GM12878 (cell line): ENCODE data around the gene ACOT12. TPM values are rescaled to one million over a fixed set of nuclear protein-coding genes. Genes with fewer than 3 reads are reported as not detected.

Experiments used
- ATAC-seq: fragments of 200-7000 bp; cut with Tn5 transposase; 3 replicates; pipeline ENCODE4 v1.9.1; 2020; ENCODE audit warnings: mild to moderate bottlenecking, moderate library complexity
- BruUV-seq: library from RNA; stranded (reverse); fragments of 400-500 nt; replicated peaks from 2 replicates; lab custom pipeline; 2021; lab: Mats Ljungman, UMichigan
- CTCF ChIA-PET: fragments of 300-600 bp; sonication (Branson Sonifier 250); formaldehyde crosslinking; extraction: SDS; loops from one replicate; lab custom pipeline; 2021; ENCODE audit warnings: inconsistent platforms; lab: Yijun Ruan, JAX
- POLR2A ChIA-PET: fragments of 350-600 bp; formaldehyde crosslinking; extraction: SDS; loops from one replicate; lab custom pipeline; 2021; ENCODE audit warnings: inconsistent platforms; lab: Charles Lee
- RAD21 ChIA-PET: fragments of 300-600 bp; sonication (Branson Sonifier 250); formaldehyde crosslinking; loops from one replicate; lab custom pipeline; 2023; ENCODE audit warnings: antibody characterized with exemption; ENCODE audit not compliant: unreplicated experiment; lab: Charles Lee
- SMC1A ChIA-PET: fragments of 300-600 bp; sonication (Branson Sonifier 250); formaldehyde crosslinking; loops from one replicate; lab custom pipeline; 2023; ENCODE audit not compliant: unreplicated experiment, uncharacterized antibody; lab: Charles Lee
- DNase-seq: peaks from one replicate; pipeline ENCODE4 v3.0.0-alpha.2; 2011; ENCODE audit warnings: low read depth, low spot score
- FAIRE-seq: peaks from 3 replicates; lab custom pipeline; 2011; peaks lifted over from hg19 to GRCh38; lab: Jason Lieb, UNC
- H2AFZ ChIP-seq: 2 replicates; pipeline ENCODE4 v1.6.0; 2011; ENCODE audit warnings: low read depth, low read length, control low read depth; ENCODE audit not compliant: control insufficient read depth
- H3K27ac ChIP-seq: 2 replicates; pipeline ENCODE4 v1.5.1; 2011; ENCODE audit warnings: control low read depth; ENCODE audit not compliant: control insufficient read depth, insufficient read depth
- H3K27me3 ChIP-seq, 2 experiments: replicated peaks in 1 of 2; 2 replicates each; pipeline versions ENCODE4 v1.6.0 to v1.6.1; 2011; ENCODE audit warnings: low read length in 1 of 2; ENCODE audit not compliant: control insufficient read depth in 2 of 2, insufficient read depth in 2 of 2
- H3K36me3 ChIP-seq, 2 experiments: 2 replicates each; pipeline ENCODE4 v1.5.1; 2011; ENCODE audit warnings: low read length in 1 of 2; ENCODE audit not compliant: control insufficient read depth in 2 of 2, insufficient read depth in 2 of 2
- H3K4me1 ChIP-seq: 2 replicates; pipeline ENCODE4 v1.6.1; 2011; ENCODE audit warnings: mild to moderate bottlenecking, low read length, moderate library complexity, mixed read lengths; ENCODE audit not compliant: control insufficient read depth, insufficient read depth
- H3K4me2 ChIP-seq: 2 replicates; pipeline ENCODE4 v1.6.0; 2011; ENCODE audit warnings: control low read depth; ENCODE audit not compliant: control insufficient read depth, insufficient read depth
- H3K4me3 ChIP-seq: fragments of 200-600 bp; sonication (generic); 2 replicates; pipeline ENCODE4 v1.5.1; 2016
- H3K79me2 ChIP-seq: 2 replicates; pipeline ENCODE4 v1.6.0; 2011; ENCODE audit warnings: low read length; ENCODE audit not compliant: control insufficient read depth, insufficient read depth
- H3K9ac ChIP-seq: 2 replicates; pipeline ENCODE4 v1.8.0; 2011; ENCODE audit warnings: low read length, control low read depth, mixed read lengths; ENCODE audit not compliant: control insufficient read depth, insufficient read depth
- H3K9me3 ChIP-seq: replicated peaks from 3 replicates; pipeline ENCODE4 v1.5.1; 2011; ENCODE audit warnings: mild to moderate bottlenecking, low read length; ENCODE audit not compliant: control insufficient read depth, insufficient read depth
- H4K20me1 ChIP-seq: 2 replicates; pipeline ENCODE4 v1.6.0; 2011; ENCODE audit not compliant: control insufficient read depth, insufficient read depth
- CREM ChIP-seq: IDR thresholded peaks from 2 replicates; pipeline ENCODE4 v1.6.1; 2014; ENCODE audit warnings: antibody characterized with exemption, low read depth
- EZH2 ChIP-seq: IDR thresholded peaks from 2 replicates; pipeline ENCODE4 v1.6.1; 2012; ENCODE audit warnings: low read depth, mild to moderate bottlenecking, control low read depth, inconsistent platforms, low read length, borderline replicate concordance; ENCODE audit not compliant: control insufficient read depth
- HDGF ChIP-seq: fragments of 450-650 bp; IDR thresholded peaks from 2 replicates; pipeline ENCODE4 v1.6.1; 2016; ENCODE audit warnings: antibody characterized with exemption
- MXI1 ChIP-seq: fragments of 150-350 bp; IDR thresholded peaks from 2 replicates; pipeline ENCODE4 v1.6.1; 2011; ENCODE audit warnings: low read depth, mild to moderate bottlenecking, inconsistent platforms, low read length, improper control_type of control experiment
- MYB ChIP-seq: fragments of 150-350 bp; IDR thresholded peaks from 2 replicates; pipeline ENCODE4 v1.6.1; 2014; ENCODE audit warnings: mild to moderate bottlenecking, low read depth, low read length, borderline replicate concordance
- RAD21 ChIP-seq: IDR thresholded peaks from 2 replicates; pipeline ENCODE4 v1.6.1; 2011; ENCODE audit warnings: mild to moderate bottlenecking, low read depth, low read length, moderate library complexity; ENCODE audit not compliant: insufficient read depth
- RELA ChIP-seq: fragments of 450-650 bp; IDR thresholded peaks from 2 replicates; pipeline ENCODE4 v1.8.0; 2014; ENCODE audit warnings: borderline replicate concordance; ENCODE audit not compliant: partially characterized antibody
- ZNF622 ChIP-seq: fragments of 450-650 bp; IDR thresholded peaks from 2 replicates; pipeline ENCODE4 v1.6.1; 2017; ENCODE audit warnings: mild to moderate bottlenecking, inconsistent platforms
- ZSCAN29 ChIP-seq: fragments of 450-650 bp; IDR thresholded peaks from 2 replicates; pipeline ENCODE4 v1.6.1; 2017; ENCODE audit warnings: mild to moderate bottlenecking, moderate library complexity
- WGBS: methylation state at CpG from one replicate; pipeline ENCODE4 v1.1.6; 2016; ENCODE audit warnings: low lambda C conversion rate; ENCODE audit not compliant: insufficient replicate concordance, insufficient coverage; ENCODE audit errors: missing lambda C conversion rate; 5-methylcytosine and 5-hydroxymethylcytosine counted together
- in situ Hi-C: fragments of 300-500 bp; cut with MboI; formaldehyde crosslinking; loops from 9 replicates; pipeline ENCODE4 v1.14.3; 2018; ENCODE audit warnings: mixed read lengths
- intact Hi-C: fragments of 100-400 bp; cut with micrococcal nuclease; formaldehyde crosslinking; loops from one replicate; pipeline ENCODE4 v1.14.2; 2022; ENCODE audit not compliant: unreplicated experiment
- polyA plus RNA-seq, 11 experiments: library from polyadenylated mRNA; depleted of rRNA in 4 of 11; unstranded in 6 of 11; stranded (reverse) in 5 of 11; fragments of >200 nt; fragmentation: Nextera tagmentation in 4 of 11; fragmentation: Illumina TruSeq in 1 of 11; extraction: Ambion mirVana in 4 of 11; extraction: Trizol in 1 of 11; gene quantifications; 1 replicate in 1 of 11; 2 replicates in 10 of 11; pipeline versions ENCODE4 v1.2.1 to v1.2.3, GENCODE V29; 2011 to 2016; ENCODE audit warnings: inconsistent platforms in 2 of 11, missing spikeins in 2 of 11, low read depth in 1 of 11
- total RNA-seq, 4 experiments: library from RNA; depleted of rRNA in 3 of 4; stranded (reverse); fragments of >200 nt in 3 of 4; fragmentation: Illumina TruSeq in 1 of 4; extraction: Trizol in 1 of 4; gene quantifications; 2 replicates each; pipeline versions ENCODE4 v1.2.1 to v1.2.3, GENCODE V29; 2013 to 2021
- TF ChIP-seq, protein P1 (sequence below): fragments of 450-650 bp; IDR thresholded peaks from 2 replicates; pipeline ENCODE4 v1.6.1; 2017; ENCODE audit warnings: mild to moderate bottlenecking

Gene ACOT12
- total and polyA plus RNA-seq, 10 of the 15 experiments (the other 5 are each of a cell fraction or from before 2014, with no cell fraction given), result 0.08 TPM; not detected in 9

DNA sequence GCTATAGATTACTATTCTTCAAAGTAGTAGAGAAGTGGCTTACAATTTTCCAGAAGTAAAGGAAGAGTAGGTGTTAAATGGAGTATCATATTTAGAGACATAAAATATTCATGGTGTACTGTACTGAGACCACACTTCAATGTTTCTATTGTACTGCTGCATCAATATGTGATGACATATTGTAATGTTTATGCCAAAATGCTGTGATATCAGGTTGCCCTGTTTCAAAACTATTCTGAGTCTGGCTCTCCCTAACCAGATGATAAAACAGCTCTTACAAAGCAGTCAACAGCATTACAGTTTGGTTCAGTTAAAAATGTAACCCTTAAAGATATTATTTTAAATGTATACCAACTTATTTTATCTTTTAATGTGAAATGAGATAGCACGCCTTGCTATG is 30.8 kb upstream of the ACOT12 start:
- no peaks in the 10 kb centered on the region for H3K9me3 ChIP-seq
- H2AFZ ChIP-seq, result no peak overlapping the region
- no peaks in the 10 kb centered on the region for H3K79me2 ChIP-seq
- no peaks in the 10 kb centered on the region for H3K27me3 ChIP-seq
- ATAC-seq, result no peak
- TF ChIP-seq HDGF, result no peak
- TF ChIP-seq RAD21, result no peak
- no peak for TF ChIP-seq MYB
- TF ChIP-seq CREM, result no peak
- TF ChIP-seq ZSCAN29, result no peak
- no peak for TF ChIP-seq MXI1
- TF ChIP-seq, protein P1, sequence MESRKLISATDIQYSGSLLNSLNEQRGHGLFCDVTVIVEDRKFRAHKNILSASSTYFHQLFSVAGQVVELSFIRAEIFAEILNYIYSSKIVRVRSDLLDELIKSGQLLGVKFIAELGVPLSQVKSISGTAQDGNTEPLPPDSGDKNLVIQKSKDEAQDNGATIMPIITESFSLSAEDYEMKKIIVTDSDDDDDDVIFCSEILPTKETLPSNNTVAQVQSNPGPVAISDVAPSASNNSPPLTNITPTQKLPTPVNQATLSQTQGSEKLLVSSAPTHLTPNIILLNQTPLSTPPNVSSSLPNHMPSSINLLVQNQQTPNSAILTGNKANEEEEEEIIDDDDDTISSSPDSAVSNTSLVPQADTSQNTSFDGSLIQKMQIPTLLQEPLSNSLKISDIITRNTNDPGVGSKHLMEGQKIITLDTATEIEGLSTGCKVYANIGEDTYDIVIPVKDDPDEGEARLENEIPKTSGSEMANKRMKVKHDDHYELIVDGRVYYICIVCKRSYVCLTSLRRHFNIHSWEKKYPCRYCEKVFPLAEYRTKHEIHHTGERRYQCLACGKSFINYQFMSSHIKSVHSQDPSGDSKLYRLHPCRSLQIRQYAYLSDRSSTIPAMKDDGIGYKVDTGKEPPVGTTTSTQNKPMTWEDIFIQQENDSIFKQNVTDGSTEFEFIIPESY, result no peak
- no peak for TF ChIP-seq EZH2
- TF ChIP-seq RELA, result no peak
- no peak for TF ChIP-seq ZNF622
- no peak overlapping the region for H3K27ac ChIP-seq
- ChIA-PET SMC1A (interaction anchor here (0.8 to 6.4 kb wide), 9 partner anchors 19 to 801 kb away, joined by 3 to 95 read pairs (median 4); no protein-coding TSS in a partner anchor), POLR2A (interaction anchor here (1.5 kb wide), 1 partner anchor 741 kb away, joined by 7 read pairs; no protein-coding TSS in a partner anchor), RAD21 (interaction anchor here (1.0 to 7.6 kb wide), 6 partner anchors 123 to 801 kb away, joined by 3 to 97 read pairs (median 5); partner anchors contain the start of gene ZCCHC9), CTCF (interaction anchor here (0.8 to 7.2 kb wide), 24 partner anchors 10 to 835 kb away, joined by 3 to 87 read pairs (median 5); no protein-coding TSS in a partner anchor)
- no TSS peak for BruUV-seq
- no peak overlapping the region for H3K9ac ChIP-seq
- no peaks in the 10 kb centered on the region for H3K4me1 ChIP-seq
- 100% methylated on average over 1 of the region's 1 CpG for whole genome bisulfite sequencing
- DNase-seq, result no peak
- H3K4me2 ChIP-seq, result no peak overlapping the region
- intact Hi-C loops (loop anchor here (1.0 to 10.0 kb wide), 4 partner anchors 330 to 742 kb away; partner anchors contain the start of gene SSBP2), in situ Hi-C loops (loop anchor here (10.0 kb wide), 1 partner anchor 800 kb away; no protein-coding TSS in a partner anchor)
- no peak overlapping the region for H3K4me3 ChIP-seq
- no peak for FAIRE-seq
- no peaks in the 10 kb centered on the region for H4K20me1 ChIP-seq
- H3K36me3 ChIP-seq, result peaks cover 0 to 5% of the 10 kb centered on the region in 2 experiments; a peak in 2 of 4 replicates
